Stimulated activated CD4-positive, alpha-beta T cell treated with anti-CD3 and anti-CD28 coated beads, Interleukin-1b, Interleukin-23, amount 100 ng/mL, for 4 hours (primary cell): Measurements from ENCODE around the gene ZDHHC14.
A peak's percentile ranks its signal among the peaks of the same experiment; 100 is the strongest.
"Not testable (repeated sequence)": the region's sequence is repeated elsewhere in the genome, so short reads cannot be mapped to it uniquely, and the experiment has no call there.

Source experiments
- DNase-seq, 2 donors: peaks; one replicate each; pipeline ENCODE4 v3.0.0-alpha.2; 2020; ENCODE audit warnings: low read depth in 2 of 2

ZDHHC14 gene

GRCh38 chr6:157443066-157443800, 62.2 kb downstream of the ZDHHC14 start:
- no peak for DNase-seq

GRCh38 chr6:157445277-157446009, 64.5 kb downstream of the ZDHHC14 start:
- DNase-seq: no peak

- no peak for DNase-seq
Observed at GRCh38 chr6:157447735-157448134, 66.7 kb downstream of the ZDHHC14 start.

GRCh38 chr6:157449610-157450009, 68.6 kb downstream of the ZDHHC14 start:
- no peak for DNase-seq

GRCh38 chr6:157450931-157451742, 70.1 kb downstream of the ZDHHC14 start:
- no peak for DNase-seq

- DNase-seq: no peak
Observed at GRCh38 chr6:157452096-157452495, 71.1 kb downstream of the ZDHHC14 start.

GRCh38 chr6:157453131-157453530, 72.1 kb downstream of the ZDHHC14 start:
- DNase-seq: no peak

- DNase-seq: no peak
Observed at GRCh38 chr6:157453978-157454377, 73.0 kb downstream of the ZDHHC14 start.

- no peak for DNase-seq
Observed at GRCh38 chr6:157454762-157455714, 74.0 kb downstream of the ZDHHC14 start.

GRCh38 chr6:157455731-157456523, 74.9 kb downstream of the ZDHHC14 start:
- DNase-seq: no peak

GRCh38 chr6:157456524-157456829, 75.5 kb downstream of the ZDHHC14 start:
- no peak for DNase-seq

GRCh38 chr6:157457787-157458186, 76.8 kb downstream of the ZDHHC14 start:
- DNase-seq: no peak

GRCh38 chr6:157459327-157459726, 78.3 kb downstream of the ZDHHC14 start:
- DNase-seq: no peak

- DNase-seq: no peak
Observed at GRCh38 chr6:157460182-157460999, 79.4 kb downstream of the ZDHHC14 start.

GRCh38 chr6:157461000-157461915, 80.3 kb downstream of the ZDHHC14 start:
- peak in 1 of 2 donors; percentile 12 for DNase-seq

GRCh38 chr6:157462956-157463742, 82.2 kb downstream of the ZDHHC14 start:
- no peak for DNase-seq

GRCh38 chr6:157463743-157464135, 82.7 kb downstream of the ZDHHC14 start:
- DNase-seq: not testable (repeated sequence)
